Neuron (in vitro differentiated cells): Measurements from ENCODE around the gene PRR20C.
"Not testable (repeated sequence)": the region's sequence is repeated elsewhere in the genome, so short reads cannot be mapped to it uniquely, and the experiment has no call there.

Experiments used
- H2AFZ ChIP-seq: one replicate; pipeline ENCODE4 v1.6.1; 2013; ENCODE audit warnings: low read depth, mild to moderate bottlenecking, inconsistent platforms, low read length, moderate library complexity
- H3K27me3 ChIP-seq: one replicate; pipeline ENCODE4 v1.6.1; 2013; ENCODE audit warnings: low read length; ENCODE audit not compliant: insufficient read depth
- H3K36me3 ChIP-seq: one replicate; pipeline ENCODE4 v1.6.1; 2013; ENCODE audit warnings: low read length; ENCODE audit not compliant: insufficient read depth
- H3K4me1 ChIP-seq: one replicate; pipeline ENCODE4 v1.6.1; 2013; ENCODE audit warnings: low read length; ENCODE audit not compliant: insufficient read depth
- H3K4me3 ChIP-seq: 2 replicates; pipeline ENCODE4 v1.5.1; 2013; ENCODE audit warnings: mild to moderate bottlenecking, low read length, moderate library complexity
- H3K9me3 ChIP-seq: one replicate; pipeline ENCODE4 v1.6.1; 2013; ENCODE audit warnings: low read length

PRR20C gene

DNA sequence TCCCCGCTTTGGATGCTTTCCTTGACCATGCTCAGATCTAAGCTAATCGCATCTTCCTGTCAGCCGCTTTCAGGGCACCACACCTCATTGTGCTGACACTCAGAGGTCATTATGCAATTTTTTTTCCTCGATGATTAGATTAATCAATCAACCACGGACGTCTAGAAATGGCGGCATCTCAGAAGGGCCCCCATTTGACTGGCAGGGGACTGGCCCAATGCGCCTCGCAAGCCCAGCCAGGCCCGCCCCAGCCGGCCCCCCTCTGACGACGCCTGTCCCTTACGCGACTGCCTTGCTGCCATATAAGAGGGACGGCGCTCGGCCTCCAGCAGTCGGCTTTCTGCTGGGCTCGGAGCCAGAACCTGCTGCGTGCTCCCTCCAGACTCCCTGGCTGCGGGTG is at the start of gene PRR20C:
TSS of gene PRR20C (plus strand) at position 301 of the 400 bp plus-strand sequence. CDS start 387 bp downstream, outside the sequence.
- H3K4me1 ChIP-seq, H3K36me3 ChIP-seq, H3K4me3 ChIP-seq, H3K9me3 ChIP-seq, H2AFZ ChIP-seq, H3K27me3 ChIP-seq: not testable (repeated sequence)

GRCh38 chr13:57114945-57115344 is 38.9 kb upstream of the PRR20C start:
- no peak overlapping the region for H2AFZ ChIP-seq
- no peaks in the 10 kb centered on the region for H3K4me1 ChIP-seq
- no peak overlapping the region for H3K4me3 ChIP-seq
- no peaks in the 10 kb centered on the region for H3K27me3 ChIP-seq
- H3K9me3 ChIP-seq: no peaks in the 10 kb centered on the region
- no peaks in the 10 kb centered on the region for H3K36me3 ChIP-seq

- no peak overlapping the region for H2AFZ ChIP-seq
- no peaks in the 10 kb centered on the region for H3K36me3 ChIP-seq
- H3K27me3 ChIP-seq: no peaks in the 10 kb centered on the region
- no peaks in the 10 kb centered on the region for H3K4me1 ChIP-seq
- no peak overlapping the region for H3K4me3 ChIP-seq
- no peaks in the 10 kb centered on the region for H3K9me3 ChIP-seq
Observed at GRCh38 chr13:57123681-57124080, 30.2 kb upstream of the PRR20C start.

GRCh38 chr13:57128909-57129308 is 25.0 kb upstream of the PRR20C start:
- Histone ChIP-seq H3K9me3 (no peaks in the 10 kb centered on the region), H3K4me3 (no peak overlapping the region), H3K27me3 (no peaks in the 10 kb centered on the region), H3K4me1 (no peaks in the 10 kb centered on the region), H2AFZ (no peak overlapping the region), H3K36me3 (no peaks in the 10 kb centered on the region)

- Histone ChIP-seq H3K4me3 (no peak overlapping the region), H3K36me3 (no peaks in the 10 kb centered on the region)
Observed at GRCh38 chr13:57136093-57136492, 17.8 kb upstream of the PRR20C start.

DNA sequence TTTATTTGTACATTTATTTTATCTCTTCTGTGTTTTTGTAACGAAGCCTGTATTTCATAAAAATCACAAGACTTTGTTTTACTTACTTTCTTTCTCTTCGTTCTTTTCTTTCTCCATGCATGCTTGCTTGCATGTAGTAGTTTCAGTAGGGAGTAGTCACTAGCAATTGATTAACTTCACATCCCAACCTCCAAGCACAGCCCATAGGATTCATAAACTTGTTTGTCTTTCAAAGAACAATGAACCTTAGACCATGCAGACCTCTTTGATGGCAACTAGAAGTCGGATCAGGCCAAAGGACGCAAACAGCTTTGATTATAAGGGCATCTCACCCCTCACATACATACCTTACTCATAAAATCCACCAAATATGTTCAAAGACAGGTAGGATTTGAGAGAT is 16.3 kb upstream of the PRR20C start:
- Histone ChIP-seq H3K4me3 (no peak overlapping the region), H3K9me3 (no peaks in the 10 kb centered on the region), H3K27me3 (no peaks in the 10 kb centered on the region), H3K4me1 (no peaks in the 10 kb centered on the region), H2AFZ (no peak overlapping the region), H3K36me3 (no peaks in the 10 kb centered on the region)

More at GRCh38 chr13:57136093-57136492, 17.8 kb upstream of the PRR20C start:
- Histone ChIP-seq H3K27me3 (no peaks in the 10 kb centered on the region), H3K4me1 (no peaks in the 10 kb centered on the region), H3K9me3 (no peaks in the 10 kb centered on the region), H2AFZ (peak overlapping the region; percentile 36)

GRCh38 chr13:57138988-57139387 is 14.9 kb upstream of the PRR20C start:
- Histone ChIP-seq H3K4me3 (no peak overlapping the region), H3K4me1 (no peaks in the 10 kb centered on the region), H3K36me3 (no peaks in the 10 kb centered on the region), H3K27me3 (no peaks in the 10 kb centered on the region), H2AFZ (no peak overlapping the region), H3K9me3 (no peaks in the 10 kb centered on the region)

- not testable (repeated sequence) for H3K9me3 ChIP-seq, H3K27me3 ChIP-seq, H2AFZ ChIP-seq, H3K4me3 ChIP-seq, H3K4me1 ChIP-seq, H3K36me3 ChIP-seq
Observed at GRCh38 chr13:57139781-57140180, 14.1 kb upstream of the PRR20C start.

DNA sequence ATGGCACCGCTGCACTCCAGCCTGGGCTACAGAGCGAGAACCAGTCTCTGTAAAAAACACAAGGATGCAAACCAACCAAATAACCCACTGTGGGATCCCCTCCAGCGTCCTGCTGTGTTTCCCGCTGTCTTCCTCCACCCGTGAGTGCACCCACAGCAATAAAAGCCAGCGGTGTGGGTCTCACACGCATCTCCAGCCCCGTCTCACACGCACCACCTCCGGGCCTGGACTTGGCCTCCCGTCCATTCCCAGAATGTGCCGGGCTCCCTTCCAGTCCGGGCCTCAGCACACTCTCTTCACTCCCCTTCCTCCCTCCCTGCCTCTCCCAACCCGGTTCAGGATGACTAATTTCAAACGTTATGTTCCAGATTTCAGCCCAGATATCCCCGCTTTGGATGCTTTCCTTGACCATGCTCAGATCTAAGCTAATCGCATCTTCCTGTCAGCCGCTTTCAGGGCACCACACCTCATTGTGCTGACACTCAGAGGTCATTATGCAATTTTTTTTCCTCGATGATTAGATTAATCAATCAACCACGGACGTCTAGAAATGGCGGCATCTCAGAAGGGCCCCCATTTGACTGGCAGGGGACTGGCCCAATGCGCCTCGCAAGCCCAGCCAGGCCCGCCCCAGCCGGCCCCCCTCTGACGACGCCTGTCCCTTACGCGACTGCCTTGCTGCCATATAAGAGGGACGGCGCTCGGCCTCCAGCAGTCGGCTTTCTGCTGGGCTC is 13.5 kb upstream of the PRR20C start, which contains the start of gene PRR20A:
TSS of gene PRR20A (plus strand) at position 684 of the 734 bp plus-strand sequence. CDS start 387 bp downstream, outside the sequence.
- not testable (repeated sequence) for H3K27me3 ChIP-seq, H3K9me3 ChIP-seq, H3K4me3 ChIP-seq, H3K4me1 ChIP-seq, H3K36me3 ChIP-seq, H2AFZ ChIP-seq

DNA sequence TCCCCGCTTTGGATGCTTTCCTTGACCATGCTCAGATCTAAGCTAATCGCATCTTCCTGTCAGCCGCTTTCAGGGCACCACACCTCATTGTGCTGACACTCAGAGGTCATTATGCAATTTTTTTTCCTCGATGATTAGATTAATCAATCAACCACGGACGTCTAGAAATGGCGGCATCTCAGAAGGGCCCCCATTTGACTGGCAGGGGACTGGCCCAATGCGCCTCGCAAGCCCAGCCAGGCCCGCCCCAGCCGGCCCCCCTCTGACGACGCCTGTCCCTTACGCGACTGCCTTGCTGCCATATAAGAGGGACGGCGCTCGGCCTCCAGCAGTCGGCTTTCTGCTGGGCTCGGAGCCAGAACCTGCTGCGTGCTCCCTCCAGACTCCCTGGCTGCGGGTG is 6.7 kb upstream of the PRR20C start, which contains the start of gene PRR20B:
TSS of gene PRR20B (plus strand) at position 301 of the 400 bp plus-strand sequence. CDS start 387 bp downstream, outside the sequence.
- not testable (repeated sequence) for H3K4me3 ChIP-seq, H3K27me3 ChIP-seq, H2AFZ ChIP-seq, H3K9me3 ChIP-seq, H3K4me1 ChIP-seq, H3K36me3 ChIP-seq

DNA sequence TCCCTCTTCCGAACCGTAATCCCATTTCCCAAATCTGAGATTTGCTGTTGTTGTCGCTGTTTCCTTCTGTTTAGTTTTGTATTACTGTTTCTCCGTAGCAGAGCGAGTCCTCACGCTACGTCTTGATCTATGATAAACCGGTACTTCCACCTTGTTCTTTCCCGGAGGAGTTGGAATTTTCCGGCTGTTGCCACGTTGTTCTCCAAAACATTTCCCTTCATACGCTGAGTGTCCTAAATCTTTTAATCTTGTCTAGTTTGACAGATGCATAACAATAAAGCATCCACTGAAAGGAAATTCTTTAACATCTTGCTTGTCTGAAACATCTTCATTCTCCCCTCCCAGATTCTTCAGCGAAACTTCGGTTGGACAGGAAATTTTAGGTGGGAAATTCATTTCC is 5.8 kb upstream of the PRR20C start:
- not testable (repeated sequence) for H3K9me3 ChIP-seq, H3K4me3 ChIP-seq, H3K36me3 ChIP-seq, H3K27me3 ChIP-seq, H2AFZ ChIP-seq, H3K4me1 ChIP-seq

GRCh38 chr13:57160332-57160731 is 6.5 kb downstream of the PRR20C start, which contains the start of gene PRR20D:
Gene PRR20D, plus strand, starts transcription at chr13:57160632. Its CDS starts 387 bp downstream, at chr13:57161019.
- H3K9me3 ChIP-seq, H2AFZ ChIP-seq, H3K27me3 ChIP-seq, H3K36me3 ChIP-seq, H3K4me1 ChIP-seq, H3K4me3 ChIP-seq: not testable (repeated sequence)

GRCh38 chr13:57166897-57167296 is 13.0 kb downstream of the PRR20C start, which contains the start of gene PRR20E:
Gene PRR20E, plus strand, starts transcription at chr13:57167197. Its CDS starts 387 bp downstream, at chr13:57167584.
- not testable (repeated sequence) for H3K9me3 ChIP-seq, H2AFZ ChIP-seq, H3K4me3 ChIP-seq, H3K4me1 ChIP-seq, H3K36me3 ChIP-seq, H3K27me3 ChIP-seq

GRCh38 chr13:57191667-57192066 is 37.8 kb downstream of the PRR20C start:
- H3K4me1 ChIP-seq: no peaks in the 10 kb centered on the region
- no peak overlapping the region for H2AFZ ChIP-seq
- no peak overlapping the region for H3K4me3 ChIP-seq
- H3K36me3 ChIP-seq: no peaks in the 10 kb centered on the region
- H3K9me3 ChIP-seq: no peaks in the 10 kb centered on the region
- H3K27me3 ChIP-seq: no peaks in the 10 kb centered on the region
